Ovary (tissue), 9 donors: ENCODE results near the gene PCBP3. TPM values are rescaled to one million over a fixed set of nuclear protein-coding genes. Genes with fewer than 3 reads are reported as not detected.
"Not testable (repeated sequence)": the region's sequence is repeated elsewhere in the genome, so short reads cannot be mapped to it uniquely, and the experiment has no call there.

Experiments used
- DNase-seq, 5 donors: peaks; one replicate each; pipeline ENCODE4 v3.0.0-alpha.2; 2019 to 2020
- H3K27ac ChIP-seq, 2 donors: fragments of 200-600 bp; one replicate each; pipeline versions ENCODE4 v1.5.1 to v1.8.0; 2019 to 2022
- H3K27me3 ChIP-seq: fragments of 200-600 bp; one replicate; pipeline ENCODE4 v1.8.0; 2022
- H3K36me3 ChIP-seq: fragments of 200-600 bp; sonication (generic); one replicate; pipeline ENCODE4 v1.5.1; 2019
- H3K4me1 ChIP-seq: one replicate; pipeline ENCODE4 v1.8.1; 2013; ENCODE audit warnings: mild to moderate bottlenecking, moderate library complexity; ENCODE audit not compliant: insufficient read depth
- H3K4me3 ChIP-seq: fragments of 200-600 bp; sonication (generic); one replicate; pipeline ENCODE4 v1.5.1; 2017
- H3K9me3 ChIP-seq, 2 donors: fragments of 200-600 bp in 1 of 2; sonication (generic) in 1 of 2; one replicate each; pipeline versions ENCODE4 v1.5.1 to v1.8.1; 2013 to 2019; ENCODE audit warnings: mild to moderate bottlenecking in 1 of 2, moderate library complexity in 1 of 2
- CTCF ChIP-seq, 3 donors: fragments of 450-650 bp in 2 of 3; fragments of 200-600 bp in 1 of 3; IDR thresholded peaks; one replicate each; pipeline versions ENCODE4 v1.5.1 to v1.8.0; 2016 to 2022; ENCODE audit warnings: antibody characterized with exemption in 3 of 3, mild to moderate bottlenecking in 1 of 3
- EP300 ChIP-seq: sonication (generic); formaldehyde crosslinking; IDR thresholded peaks from one replicate; pipeline ENCODE4 v1.6.1; 2017; ENCODE audit warnings: antibody characterized with exemption
- POLR2A ChIP-seq: fragments of 450-650 bp; IDR thresholded peaks from one replicate; pipeline ENCODE4 v1.6.1; 2017; ENCODE audit warnings: antibody characterized with exemption, mild to moderate bottlenecking, moderate library complexity
- WGBS, 3 donors: extraction: QIAGEN DNeasy Blood & Tissue Kit in 1 of 3; methylation state at CpG; one replicate each; pipeline versions ENCODE4 v1.1.5 to v1.1.7; 2013 to 2017; 5-methylcytosine and 5-hydroxymethylcytosine counted together
- intact Hi-C, 4 donors: fragments of 100-400 bp; cut with DNase I; formaldehyde crosslinking; loops; one replicate each; pipeline versions ENCODE4 v1.11.0 to v1.15.1; 2022 to 2023
- polyA plus RNA-seq, 2 donors: library from polyadenylated mRNA; stranded (reverse); fragments of 200-250 nt in 1 of 2; fragments of 350-450 nt in 1 of 2; fragmentation: Illumina TruSeq in 1 of 2; extraction: RNeasy Lipid Tissue Mini Kit (QIAGEN cat#74804) in 1 of 2; gene quantifications; one replicate each; pipeline ENCODE4 v1.2.3, GENCODE V29; 2013 to 2014
- total RNA-seq, 7 donors: library from RNA; depleted of rRNA in 2 of 7; stranded (reverse); fragments of >200 nt in 2 of 7; fragmentation: NEBNext Ultra II Directional in 3 of 7; extraction: Animal tissue kit (Norgen Biotek cat#: 25700) in 3 of 7; gene quantifications; one replicate each; pipeline versions ENCODE4 v1.1.0 to v1.2.4, GENCODE V29; 2016 to 2023
- donor health status: DM: no; HTN: no; CAD: no; lungs with moderate emphysema.
- donor health status: DM: no; HTN: no; CAD: no.
- donor health status: Bipolar disorder and iron deficiency.
- donor health status: DM: yes; HTN: yes; CAD: no.
- donor health status: DM: no; HTN: no; CAD: no.
- donor health status: DM: yes; HTN: yes; CAD: no.

PCBP3 gene
- total and polyA plus RNA-seq, 9 donors = 2.4 to 10.1 (median 5.4) TPM

GRCh38 chr21:45601551-45601950 is 42.0 kb upstream of the PCBP3 start:
- Histone ChIP-seq H3K27ac (no peak overlapping the region), H3K4me3 (no peak overlapping the region), H3K36me3 (no peaks in the 10 kb centered on the region), H3K9me3 (no peaks in the 10 kb centered on the region), H3K27me3 (no peaks in the 10 kb centered on the region), H3K4me1 (no peaks in the 10 kb centered on the region)
- 75 to 79% (median 78%) methylated on average over 10 of the region's 10 CpGs for WGBS, 3 donors
- no peak for TF ChIP-seq POLR2A
- no peak for TF ChIP-seq CTCF (IDR thresholded peaks at IDR 0.05)
- no peak for TF ChIP-seq EP300
- DNase-seq = no peak
- intact Hi-C loops = no loop called here

GRCh38 chr21:45602106-45602505 is 41.4 kb upstream of the PCBP3 start:
- WGBS, 3 donors = 84 to 90% (median 89%) methylated on average over 5 of the region's 5 CpGs
- no peak overlapping the region for H3K27ac ChIP-seq
- DNase-seq = no peak

GRCh38 chr21:45603481-45603880 is 40.0 kb upstream of the PCBP3 start:
- TF ChIP-seq CTCF (IDR thresholded peaks at IDR 0.05) = no peak
- TF ChIP-seq POLR2A = no peak
- no peak for TF ChIP-seq EP300
- H3K36me3 ChIP-seq = no peaks in the 10 kb centered on the region
- H3K27ac ChIP-seq = no peak overlapping the region
- no peaks in the 10 kb centered on the region for H3K4me1 ChIP-seq
- intact Hi-C loops = no loop called here
- H3K4me3 ChIP-seq = no peak overlapping the region
- H3K27me3 ChIP-seq = no peaks in the 10 kb centered on the region
- DNase-seq = no peak
- no peaks in the 10 kb centered on the region for H3K9me3 ChIP-seq

More at GRCh38 chr21:45602106-45602505, 41.4 kb upstream of the PCBP3 start:
- no peak overlapping the region for H3K4me3 ChIP-seq
- H3K4me1 ChIP-seq = no peaks in the 10 kb centered on the region
- no peaks in the 10 kb centered on the region for H3K27me3 ChIP-seq
- intact Hi-C loops = no loop called here
- H3K36me3 ChIP-seq = no peaks in the 10 kb centered on the region
- TF ChIP-seq EP300 (no peak), CTCF (IDR thresholded peaks at IDR 0.05) (no peak), POLR2A (no peak)
- H3K9me3 ChIP-seq = no peaks in the 10 kb centered on the region

GRCh38 chr21:45604681-45605080 is 38.8 kb upstream of the PCBP3 start:
- DNase-seq, H3K4me1 ChIP-seq, H3K27ac ChIP-seq, H3K9me3 ChIP-seq, H3K4me3 ChIP-seq, intact Hi-C loops, H3K27me3 ChIP-seq, H3K36me3 ChIP-seq: not testable (repeated sequence)
- WGBS, 3 donors = 87 to 100% (median 100%) methylated on average over 1 to 7 of the region's 8 CpGs

GRCh38 chr21:45607021-45607908 is 36.3 kb upstream of the PCBP3 start:
- H3K4me1 ChIP-seq = no peaks in the 10 kb centered on the region
- H3K9me3 ChIP-seq = no peaks in the 10 kb centered on the region
- H3K4me3 ChIP-seq = no peak overlapping the region
- WGBS, 3 donors = 59 to 61% (median 61%) methylated on average over 23 of the region's 23 CpGs
- H3K36me3 ChIP-seq = no peaks in the 10 kb centered on the region
- no peak for TF ChIP-seq POLR2A
- no peak for TF ChIP-seq EP300
- no peak for TF ChIP-seq CTCF (IDR thresholded peaks at IDR 0.05)
- H3K27me3 ChIP-seq = no peaks in the 10 kb centered on the region
- no peak for DNase-seq
- intact Hi-C loops = no loop called here
- no peak overlapping the region for H3K27ac ChIP-seq
